Esophagus (tissue), 2 donors: ENCODE data around the gene CYP2W1. TPM values are rescaled to one million over a fixed set of nuclear protein-coding genes. Genes with fewer than 3 reads are reported as not detected.

Source experiments
- H3K27ac ChIP-seq, 2 donors: one replicate each; pipeline ENCODE4 v1.5.1; 2013; ENCODE audit warnings: low read depth in 2 of 2, mild to moderate bottlenecking in 2 of 2, inconsistent platforms in 1 of 2, low read length in 1 of 2, moderate library complexity in 1 of 2
- H3K27me3 ChIP-seq, 2 donors: one replicate each; pipeline ENCODE4 v1.6.1; 2013; ENCODE audit warnings: low read length in 2 of 2, control low read depth in 1 of 2, mild to moderate bottlenecking in 1 of 2; ENCODE audit not compliant: insufficient read depth in 2 of 2, control insufficient read depth in 1 of 2
- H3K36me3 ChIP-seq, 2 donors: one replicate each; pipeline ENCODE4 v1.6.1; 2013; ENCODE audit warnings: low read length in 1 of 2; ENCODE audit not compliant: control insufficient read depth in 2 of 2, insufficient read depth in 2 of 2
- H3K4me1 ChIP-seq, 2 donors: one replicate each; pipeline ENCODE4 v1.6.1; 2013; ENCODE audit warnings: low read length in 1 of 2; ENCODE audit not compliant: control insufficient read depth in 2 of 2, insufficient read depth in 2 of 2
- H3K4me3 ChIP-seq, 2 donors: one replicate each; pipeline ENCODE4 v1.5.1; 2013; ENCODE audit warnings: low read length in 2 of 2, mild to moderate bottlenecking in 2 of 2, low read depth in 1 of 2, moderate library complexity in 1 of 2
- H3K9me3 ChIP-seq, 2 donors: one replicate each; pipeline ENCODE4 v1.6.1; 2013; ENCODE audit warnings: mild to moderate bottlenecking in 2 of 2, low read depth in 1 of 2, low read length in 1 of 2, moderate library complexity in 1 of 2; ENCODE audit not compliant: control insufficient read depth in 2 of 2, insufficient read depth in 1 of 2
- WGBS, 2 donors: extraction: QIAGEN DNeasy Blood & Tissue Kit; methylation state at CpG; one replicate each; pipeline ENCODE4 v1.1.7; 2013; 5-methylcytosine and 5-hydroxymethylcytosine counted together
- polyA plus RNA-seq, 2 donors: library from polyadenylated mRNA; stranded (reverse); fragments of 200-250 nt; gene quantifications; one replicate each; pipeline ENCODE4 v1.2.3, GENCODE V29; 2013
- donor health status: healthy with polysubstance abuse.
- donor health status: Bipolar disorder and iron deficiency.

CYP2W1 gene
- polyA plus RNA-seq, 2 donors = 0.48 to 1.5 TPM

- 57 to 67% methylated on average over 19 of the region's 19 CpGs for WGBS, 2 donors
- Histone ChIP-seq H3K4me3 (no peak overlapping the region), H3K36me3 (no peaks in the 10 kb centered on the region), H3K27ac (peak overlapping the region in 1 of 2 donors; percentile 19), H3K4me1 (peaks cover 5 to 15% of the 10 kb centered on the region in 2 donors), H3K9me3 (no peaks in the 10 kb centered on the region), H3K27me3 (no peaks in the 10 kb centered on the region)
These were observed 1.0 kb upstream of the CYP2W1 start for GRCh38 chr7:981793-982510.

GRCh38 chr7:982511-983003 lies 424 bp upstream of the CYP2W1 start:
- H3K36me3 ChIP-seq = no peaks in the 10 kb centered on the region

GRCh38 chr7:983616-984071 lies 663 bp downstream of the CYP2W1 start:
- H3K4me3 ChIP-seq = no peak overlapping the region
- WGBS, 2 donors = 74 to 79% methylated on average over 20 of the region's 20 CpGs
- no peaks in the 10 kb centered on the region for H3K36me3 ChIP-seq
- H3K27ac ChIP-seq = no peak overlapping the region
- H3K4me1 ChIP-seq = peaks cover 5 to 15% of the 10 kb centered on the region in 2 donors
- H3K27me3 ChIP-seq = no peaks in the 10 kb centered on the region
- no peaks in the 10 kb centered on the region for H3K9me3 ChIP-seq

More at GRCh38 chr7:982511-983003, 424 bp upstream of the CYP2W1 start:
- peaks cover 5 to 15% of the 10 kb centered on the region in 2 donors for H3K4me1 ChIP-seq
- 39 to 56% methylated on average over 10 of the region's 10 CpGs for WGBS, 2 donors
- no peaks in the 10 kb centered on the region for H3K9me3 ChIP-seq
- no peak overlapping the region for H3K4me3 ChIP-seq
- H3K27ac ChIP-seq = peak overlapping the region in 1 of 2 donors; percentile 19
- no peaks in the 10 kb centered on the region for H3K27me3 ChIP-seq

- H3K4me1 ChIP-seq = peaks cover 5 to 15% of the 10 kb centered on the region in 2 donors
- no peaks in the 10 kb centered on the region for H3K9me3 ChIP-seq
- no peaks in the 10 kb centered on the region for H3K36me3 ChIP-seq
- no peak overlapping the region for H3K27ac ChIP-seq
- H3K27me3 ChIP-seq = peaks cover 0 to 2% of the 10 kb centered on the region in 2 donors
- no peak overlapping the region for H3K4me3 ChIP-seq
- 73 to 83% methylated on average over 36 to 39 of the region's 39 CpGs for WGBS, 2 donors
These were observed 1.6 kb downstream of the CYP2W1 start for GRCh38 chr7:984361-985126.

- Histone ChIP-seq H3K36me3 (no peaks in the 10 kb centered on the region), H3K4me3 (no peak overlapping the region), H3K4me1 (peaks cover 5 to 15% of the 10 kb centered on the region in 2 donors), H3K27ac (no peak overlapping the region), H3K9me3 (no peaks in the 10 kb centered on the region), H3K27me3 (peaks cover 0 to 2% of the 10 kb centered on the region in 2 donors)
- WGBS, 2 donors = 58 to 73% methylated on average over 16 of the region's 16 CpGs
These were observed 2.1 kb downstream of the CYP2W1 start for GRCh38 chr7:985127-985416.

GRCh38 chr7:985915-986741 lies 3.1 kb downstream of the CYP2W1 start:
- Histone ChIP-seq H3K4me3 (no peak overlapping the region), H3K36me3 (no peaks in the 10 kb centered on the region), H3K27me3 (peaks cover 0 to 2% of the 10 kb centered on the region in 2 donors), H3K9me3 (no peaks in the 10 kb centered on the region), H3K4me1 (peaks cover 5 to 15% of the 10 kb centered on the region in 2 donors), H3K27ac (no peak overlapping the region)
- WGBS, 2 donors = 54 to 63% methylated on average over 40 to 41 of the region's 41 CpGs

GRCh38 chr7:986766-987751 lies 4.1 kb downstream of the CYP2W1 start:
- Histone ChIP-seq H3K36me3 (no peaks in the 10 kb centered on the region), H3K4me1 (peaks cover 5 to 13% of the 10 kb centered on the region in 2 donors), H3K4me3 (no peak overlapping the region), H3K27ac (no peak overlapping the region), H3K9me3 (no peaks in the 10 kb centered on the region), H3K27me3 (peaks cover 0 to 2% of the 10 kb centered on the region in 2 donors)
- WGBS, 2 donors = 82 to 84% methylated on average over 50 to 56 of the region's 56 CpGs

GRCh38 chr7:987909-988308 lies 4.9 kb downstream of the CYP2W1 start:
- H3K9me3 ChIP-seq = no peaks in the 10 kb centered on the region
- peaks cover 0 to 2% of the 10 kb centered on the region in 2 donors for H3K27me3 ChIP-seq
- no peak overlapping the region for H3K27ac ChIP-seq
- H3K4me3 ChIP-seq = no peak overlapping the region
- 57 to 64% methylated on average over 6 of the region's 6 CpGs for WGBS, 2 donors
- no peaks in the 10 kb centered on the region for H3K36me3 ChIP-seq
- peaks cover 0 to 5% of the 10 kb centered on the region in 2 donors for H3K4me1 ChIP-seq
